Pancreas (tissue), 10 donors: ENCODE data around the gene PARD3B. TPM values are rescaled to one million over a fixed set of nuclear protein-coding genes. Genes with fewer than 3 reads are reported as not detected.

Experiments
- ATAC-seq, 4 donors: fragments of 200-7000 bp; cut with Tn5 transposase; one replicate each; pipeline versions ENCODE4 v1.8.0 to v1.9.1; 2020; ENCODE audit warnings: mild to moderate bottlenecking in 4 of 4, moderate library complexity in 4 of 4
- DNase-seq, 6 donors: peaks; one replicate each; pipeline ENCODE4 v3.0.0-alpha.2; 2020
- FAIRE-seq: peaks from 2 replicates; lab custom pipeline; 2012; peaks lifted over from hg19 to GRCh38; lab: Jason Lieb, UNC
- H3K27ac ChIP-seq, 4 donors: fragments of 200-600 bp; sonication (generic); 1 replicate in 3 of 4; 2 replicates in 1 of 4; pipeline versions ENCODE4 v1.5.0 to v1.8.0; 2020
- H3K27me3 ChIP-seq, 4 donors: fragments of 200-600 bp; one replicate each; pipeline ENCODE4 v1.8.0; 2021
- H3K36me3 ChIP-seq, 3 donors: fragments of 200-600 bp; sonication (generic) in 1 of 3; one replicate each; pipeline versions ENCODE4 v1.5.0 to v1.8.0; 2020 to 2021
- H3K4me1 ChIP-seq, 3 donors: fragments of 200-600 bp; one replicate each; pipeline ENCODE4 v1.8.0; 2021
- H3K4me3 ChIP-seq, 4 donors: fragments of 200-600 bp; sonication (generic) in 2 of 4; one replicate each; pipeline versions ENCODE4 v1.5.0 to v1.8.0; 2020 to 2021
- H3K9me3 ChIP-seq, 4 donors: fragments of 200-600 bp; one replicate each; pipeline ENCODE4 v1.8.0; 2021
- WGBS, 2 donors: extraction: QIAGEN DNeasy Blood & Tissue Kit; methylation state at CpG; one replicate each; pipeline ENCODE4 v1.1.7; 2013; 5-methylcytosine and 5-hydroxymethylcytosine counted together
- intact Hi-C, 3 donors: fragments of 100-400 bp; cut with DNase I; formaldehyde crosslinking; loops; one replicate each; pipeline versions ENCODE4 v1.11.1 to v1.14.2; 2022
- polyA plus RNA-seq, 2 donors: library from polyadenylated mRNA; stranded (reverse); fragments of 200-250 nt; gene quantifications; one replicate each; pipeline ENCODE4 v1.2.3, GENCODE V29; 2013
- total RNA-seq, 6 donors: library from RNA; stranded (reverse); fragmentation: NEBNext Ultra II Directional in 4 of 6; extraction: Animal tissue kit (Norgen Biotek cat#: 25700) in 4 of 6; gene quantifications; one replicate each; pipeline versions ENCODE4 v1.2.1 to v1.2.4, GENCODE V29; 2021 to 2023
- TF ChIP-seq, protein P1 (sequence below), 4 donors: fragments of 200-600 bp; sonication (generic) in 3 of 4; IDR thresholded peaks; one replicate each; pipeline versions ENCODE4 v1.5.0 to v1.8.0; 2021; ENCODE audit warnings: antibody characterized with exemption in 4 of 4
- donor health status: healthy with polysubstance abuse.
- donor health status: DM: no; HTN: no; CAD: no; lungs with moderate emphysema.
- donor health status: DM: no; HTN: no; CAD: no.
- donor health status: control.
- donor health status: control.
- donor health status: Bipolar disorder and iron deficiency.
- donor health status: DM: yes; HTN: yes; CAD: no.
- donor health status: DM: no; HTN: no; CAD: no.
- donor health status: DM: no; HTN: no; CAD: no.
- donor health status: DM: yes; HTN: yes; CAD: no.

The PARD3B gene
- total and polyA plus RNA-seq, 8 donors, result 2.8 to 21.5 (median 12.7) TPM

DNA sequence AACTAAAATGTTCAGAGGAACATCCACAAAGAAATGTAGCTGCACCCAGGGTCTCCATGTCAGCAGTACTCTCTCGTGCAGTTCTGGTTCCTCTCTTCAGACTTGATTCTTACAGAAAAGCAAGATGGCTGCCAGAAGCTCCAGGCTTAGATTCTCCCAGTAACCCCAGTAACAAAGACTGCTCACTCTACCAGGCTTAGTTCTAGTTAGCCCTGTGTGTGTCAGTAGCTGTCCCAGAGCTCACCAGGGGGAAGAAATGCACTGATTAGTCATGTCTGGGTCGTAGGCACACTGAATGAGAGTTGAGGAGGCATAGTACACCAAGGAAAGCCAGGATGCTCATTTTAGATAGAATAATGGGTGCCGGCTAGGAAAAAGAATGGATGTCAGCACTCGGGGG, 742.0 kb downstream of the PARD3B start:
- TF ChIP-seq, protein P1, sequence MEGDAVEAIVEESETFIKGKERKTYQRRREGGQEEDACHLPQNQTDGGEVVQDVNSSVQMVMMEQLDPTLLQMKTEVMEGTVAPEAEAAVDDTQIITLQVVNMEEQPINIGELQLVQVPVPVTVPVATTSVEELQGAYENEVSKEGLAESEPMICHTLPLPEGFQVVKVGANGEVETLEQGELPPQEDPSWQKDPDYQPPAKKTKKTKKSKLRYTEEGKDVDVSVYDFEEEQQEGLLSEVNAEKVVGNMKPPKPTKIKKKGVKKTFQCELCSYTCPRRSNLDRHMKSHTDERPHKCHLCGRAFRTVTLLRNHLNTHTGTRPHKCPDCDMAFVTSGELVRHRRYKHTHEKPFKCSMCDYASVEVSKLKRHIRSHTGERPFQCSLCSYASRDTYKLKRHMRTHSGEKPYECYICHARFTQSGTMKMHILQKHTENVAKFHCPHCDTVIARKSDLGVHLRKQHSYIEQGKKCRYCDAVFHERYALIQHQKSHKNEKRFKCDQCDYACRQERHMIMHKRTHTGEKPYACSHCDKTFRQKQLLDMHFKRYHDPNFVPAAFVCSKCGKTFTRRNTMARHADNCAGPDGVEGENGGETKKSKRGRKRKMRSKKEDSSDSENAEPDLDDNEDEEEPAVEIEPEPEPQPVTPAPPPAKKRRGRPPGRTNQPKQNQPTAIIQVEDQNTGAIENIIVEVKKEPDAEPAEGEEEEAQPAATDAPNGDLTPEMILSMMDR (IDR thresholded peaks at IDR 0.05), result no peak
- Histone ChIP-seq H3K36me3 (no peaks in the 10 kb centered on the region), H3K27ac (no peak overlapping the region), H3K4me1 (no peaks in the 10 kb centered on the region), H3K27me3 (no peaks in the 10 kb centered on the region), H3K9me3 (no peaks in the 10 kb centered on the region), H3K4me3 (no peak overlapping the region)
- intact Hi-C loops, result no loop called here
- no peak for DNase-seq
- WGBS, 2 donors, result 92 to 93% methylated on average over 4 of the region's 4 CpGs
- FAIRE-seq, result no peak
- no peak for ATAC-seq

DNA sequence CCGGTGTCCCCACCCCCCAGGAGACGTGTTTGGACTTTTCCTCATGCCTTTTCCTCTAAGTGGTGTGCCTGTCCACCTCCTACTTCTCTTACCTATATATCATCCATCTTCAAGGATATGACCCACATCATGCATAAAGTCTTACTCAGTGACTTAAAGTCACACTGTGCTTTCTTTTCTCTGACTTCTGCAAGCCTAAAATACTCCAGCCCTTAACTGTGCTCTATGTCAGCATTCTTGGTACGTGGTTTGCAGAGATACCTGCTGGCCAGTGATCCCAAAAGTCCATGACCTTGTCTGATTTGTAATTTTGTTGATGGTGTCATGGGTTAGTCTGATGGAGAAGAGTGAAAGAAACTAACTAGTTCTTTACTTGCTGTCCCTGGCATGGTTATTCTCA, 743.4 kb downstream of the PARD3B start:
- DNase-seq (no peak), ATAC-seq (no peak), FAIRE-seq (no peak)
- no peak overlapping the region for H3K27ac ChIP-seq
- H3K4me1 ChIP-seq, result peaks cover 0 to 7% (median 0%) of the 10 kb centered on the region in 3 donors
- no peaks in the 10 kb centered on the region for H3K36me3 ChIP-seq
- 94 to 98% methylated on average over 3 of the region's 3 CpGs for WGBS, 2 donors
- no peaks in the 10 kb centered on the region for H3K27me3 ChIP-seq
- TF ChIP-seq, protein P1 (IDR thresholded peaks at IDR 0.05), result no peak
- H3K9me3 ChIP-seq, result no peaks in the 10 kb centered on the region
- no peak overlapping the region for H3K4me3 ChIP-seq
- intact Hi-C loops, result no loop called here

DNA sequence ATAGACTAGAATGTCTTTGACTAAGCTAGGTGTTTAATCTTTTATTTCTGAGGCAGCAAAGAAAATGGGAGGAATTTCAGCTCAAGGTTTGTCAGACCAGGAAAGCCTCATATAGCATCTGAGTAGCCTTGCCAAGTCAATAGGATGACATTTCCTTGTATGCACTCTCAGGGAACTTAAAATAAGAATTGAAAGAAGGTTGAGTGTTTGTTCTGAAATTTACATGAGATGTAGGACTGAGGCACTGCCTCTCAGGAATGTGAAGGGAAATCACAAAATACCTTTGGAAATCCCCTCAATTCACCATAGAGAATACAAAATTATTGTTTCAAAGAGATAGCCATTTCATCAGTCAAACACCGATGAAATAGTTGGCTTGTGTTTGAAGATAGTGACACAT, 745.0 kb downstream of the PARD3B start:
- no peak for DNase-seq
- no peak overlapping the region for H3K27ac ChIP-seq
- no peak for ATAC-seq
- no peaks in the 10 kb centered on the region for H3K36me3 ChIP-seq
- H3K9me3 ChIP-seq, result no peaks in the 10 kb centered on the region
- intact Hi-C loops, result no loop called here
- no peaks in the 10 kb centered on the region for H3K27me3 ChIP-seq
- 76 to 81% methylated on average over 1 of the region's 1 CpG for WGBS, 2 donors
- FAIRE-seq, result no peak
- H3K4me1 ChIP-seq, result peaks cover 0 to 7% (median 0%) of the 10 kb centered on the region in 3 donors
- TF ChIP-seq, protein P1 (IDR thresholded peaks at IDR 0.05), result no peak
- H3K4me3 ChIP-seq, result no peak overlapping the region

DNA sequence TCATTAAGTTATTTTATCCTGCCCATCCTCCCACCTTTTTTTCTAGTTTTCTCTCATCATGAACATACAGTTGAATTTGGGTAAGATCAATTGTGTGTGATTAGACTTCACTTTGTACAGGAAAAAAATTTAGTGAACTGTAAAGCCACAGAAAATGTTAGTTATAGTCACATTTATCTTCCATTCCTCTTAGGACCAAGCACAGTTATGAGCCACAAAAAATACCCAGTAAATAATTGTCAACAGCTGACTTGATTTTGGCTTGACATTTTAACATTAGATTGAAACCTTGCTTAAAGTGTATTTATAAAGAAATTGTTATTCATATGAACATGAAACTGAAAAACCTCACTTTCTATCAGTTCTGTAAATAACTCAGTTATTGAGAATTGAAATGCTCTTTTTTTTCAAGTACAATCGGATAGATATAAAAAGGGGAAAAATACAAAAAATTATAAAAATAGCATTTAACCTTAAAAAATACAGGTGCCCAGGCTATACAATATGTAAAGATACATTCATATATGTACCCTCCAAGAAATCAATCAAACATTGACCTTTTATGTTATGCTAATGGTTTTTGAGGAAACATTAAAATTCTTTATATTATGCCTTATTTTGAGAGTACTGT, 747.5 kb downstream of the PARD3B start:
- Histone ChIP-seq H3K9me3 (no peaks in the 10 kb centered on the region), H3K27ac (no peak overlapping the region), H3K4me1 (peaks cover 0 to 7% (median 0%) of the 10 kb centered on the region in 3 donors), H3K27me3 (no peaks in the 10 kb centered on the region), H3K36me3 (no peaks in the 10 kb centered on the region), H3K4me3 (no peak overlapping the region)
- DNase-seq (no peak), ATAC-seq (no peak), FAIRE-seq (no peak)
- TF ChIP-seq, protein P1 (IDR thresholded peaks at IDR 0.05), result no peak
- 97% methylated on average over 1 of the region's 1 CpG for WGBS, 2 donors
- intact Hi-C loops, result no loop called here

DNA sequence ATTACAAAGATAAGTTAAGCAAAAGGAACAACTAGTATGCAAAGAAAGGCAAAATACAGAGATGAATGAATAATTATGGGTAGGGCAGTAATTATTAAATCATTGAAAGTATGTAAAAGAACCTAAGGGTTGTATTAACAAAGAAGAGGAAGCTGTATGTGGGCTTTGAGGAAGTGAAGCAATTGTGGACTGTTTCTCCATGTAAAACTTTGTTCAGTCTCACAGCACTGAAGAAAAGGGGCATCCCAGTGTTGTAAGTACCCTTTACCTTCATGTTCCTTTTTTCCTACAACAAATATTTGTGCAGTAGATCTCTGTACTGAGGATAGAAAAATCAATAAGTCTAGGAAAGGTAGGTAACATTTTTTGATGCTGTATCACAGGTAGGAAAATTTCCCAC, 748.3 kb downstream of the PARD3B start:
- peak in 1 of 4 donors; percentile 22 for ATAC-seq

More for the DNA sequence above, 748.3 kb downstream of the PARD3B start:
- no peak overlapping the region for H3K27ac ChIP-seq
- intact Hi-C loops, result no loop called here
- no peak overlapping the region for H3K4me3 ChIP-seq
- H3K4me1 ChIP-seq, result peaks cover 0 to 7% (median 0%) of the 10 kb centered on the region in 3 donors
- no peaks in the 10 kb centered on the region for H3K27me3 ChIP-seq
- DNase-seq, result no peak
- TF ChIP-seq, protein P1 (IDR thresholded peaks at IDR 0.05), result no peak
- no peaks in the 10 kb centered on the region for H3K36me3 ChIP-seq
- no peak for FAIRE-seq
- no peaks in the 10 kb centered on the region for H3K9me3 ChIP-seq
